ENCODE data around the gene SH3BP1. TPM values are rescaled to one million over a fixed set of nuclear protein-coding genes. Genes with fewer than 3 reads are reported as not detected.

Gene SH3BP1
- total and polyA plus RNA-seq, 2 of the 8 experiments (the other 6 are each of a cell fraction or from before 2014, with no cell fraction given), result 23.9 to 40.3 TPM

DNA sequence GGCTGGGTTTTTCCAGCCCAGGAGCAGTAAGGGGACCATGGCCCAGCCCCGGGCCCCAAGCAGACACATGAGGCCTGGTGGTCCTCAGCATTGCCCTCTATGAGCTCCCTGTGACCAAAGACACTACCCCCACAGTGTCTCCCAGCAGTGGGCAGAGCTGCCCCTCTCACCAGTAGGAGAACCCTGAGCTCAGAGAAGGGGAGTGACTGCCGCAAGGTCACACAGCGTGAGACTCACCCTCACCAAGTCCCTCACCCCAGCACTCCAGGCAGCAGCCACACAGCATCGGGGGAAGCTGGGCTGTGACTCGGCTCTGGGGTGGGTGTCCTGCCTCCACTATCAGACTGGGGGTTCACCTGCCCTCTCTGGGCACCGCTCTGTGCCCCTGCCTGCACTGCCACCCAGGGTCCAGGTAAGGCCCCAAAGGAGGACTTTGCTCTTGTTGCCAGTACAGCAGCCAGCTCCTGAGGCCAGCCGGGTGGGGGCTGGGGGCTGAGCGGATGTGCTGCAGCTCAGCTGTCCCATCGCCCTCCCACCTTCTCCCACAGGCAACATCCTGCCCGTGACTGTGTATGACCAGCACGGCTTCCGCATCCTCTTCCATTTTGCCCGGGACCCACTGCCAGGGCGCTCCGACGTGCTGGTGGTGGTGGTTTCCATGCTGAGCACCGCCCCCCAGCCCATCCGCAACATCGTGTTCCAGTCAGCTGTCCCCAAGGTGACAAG lies 7.9 kb upstream of the SH3BP1 start:
- Histone ChIP-seq H2AFZ (ENCODE audit: low read length) (no peak overlapping the region), H3K9me3 (ENCODE audit: insufficient read depth in 2 of 2, low read depth in 1 of 2, low read length in 1 of 2) (no peaks in the 10 kb centered on the region), H4K5ac (ENCODE audit: insufficient read length, low read depth, low read length) (no peak overlapping the region), H3K4me1 (replicated peaks in 1 of 4; ENCODE audit: control insufficient read depth in 3 of 4, insufficient read depth in 4 of 4, low read length in 3 of 4) (peaks cover 5 to 21% (median 17%) of the 10 kb centered on the region in 4 experiments), H2BK15ac (ENCODE audit: low read length) (no peak overlapping the region), H3K27me3 (replicated peaks in 1 of 4; ENCODE audit: control insufficient read depth in 3 of 4, extremely low read depth in 1 of 4, insufficient read depth in 3 of 4, low read length in 3 of 4) (no peaks in the 10 kb centered on the region), H3K36me3 (ENCODE audit: control insufficient read depth in 2 of 4, insufficient read depth in 4 of 4, low read length in 3 of 4) (no peaks in the 10 kb centered on the region; a peak in 2 of 8 replicates), H3K23me2 (ENCODE audit: low read depth, low read length) (no peaks in the 10 kb centered on the region), H3K9ac (replicated peaks in 1 of 4; ENCODE audit: extremely low read depth in 1 of 4, low read depth in 3 of 4, low read length in 3 of 4) (no peak overlapping the region), H3K14ac (ENCODE audit: insufficient read length) (no peak overlapping the region), H2AK5ac (ENCODE audit: low read depth, low read length) (no peak overlapping the region), H3K79me2 (ENCODE audit: control insufficient read depth in 1 of 2, insufficient read depth in 2 of 2, low read length in 2 of 2) (no peaks in the 10 kb centered on the region), H3K4ac (replicated peaks; ENCODE audit: insufficient read length, low read depth, low read length) (no peak overlapping the region), H3K79me1 (ENCODE audit: low read depth, low read length) (no peaks in the 10 kb centered on the region), H3K23ac (ENCODE audit: insufficient read length) (no peak overlapping the region), H2BK20ac (ENCODE audit: low read length) (no peak overlapping the region), H4K8ac (ENCODE audit: extremely low read depth, insufficient read depth, low read length) (no peak overlapping the region; the same call in 1 of the 2 replicates), H3K56ac (replicated peaks; ENCODE audit: insufficient read length, low read depth, low read length) (no peak overlapping the region), H3K27ac (ENCODE audit: low read depth, low read length) (no peak overlapping the region), H4K91ac (replicated peaks; ENCODE audit: insufficient read length, low read length) (no peak overlapping the region), H2BK120ac (replicated peaks; ENCODE audit: low read depth, low read length) (no peak overlapping the region), H4K20me1 (replicated peaks in 1 of 2; ENCODE audit: control insufficient read depth in 1 of 2, insufficient read depth in 2 of 2, low read length in 2 of 2) (peaks cover 0 to 2% of the 10 kb centered on the region in 2 experiments), H3K18ac (ENCODE audit: extremely low read depth, low read length) (no peak overlapping the region), H3K4me3 (ENCODE audit: extremely low read depth in 1 of 4, insufficient read depth in 2 of 4, low read depth in 3 of 4, low read length in 4 of 4) (no peak overlapping the region), H2BK12ac (ENCODE audit: low read depth, low read length) (no peak overlapping the region), H2BK5ac (ENCODE audit: low read depth, low read length) (peak overlapping the region; percentile 44; the same call in 1 of the 2 replicates), H3K4me2 (ENCODE audit: insufficient read depth in 1 of 2, low read depth in 2 of 2, low read length in 2 of 2) (no peak overlapping the region)
- ChIA-PET POLR2A (ENCODE audit: partially characterized antibody) (interaction anchor here (0.6 to 5.4 kb wide), 9 partner anchors 8 to 530 kb away, joined by 3 to 32 read pairs (median 5); partner anchors contain the start of gene GGA1), CTCF (ENCODE audit: partially characterized antibody) (interaction anchor here (0.6 to 11.1 kb wide), 10 partner anchors 8 to 148 kb away, joined by 3 to 140 read pairs (median 5); partner anchors contain the start of genes GGA1 and SH3BP1)
- FAIRE-seq (no peak), DNase-seq (ENCODE audit: low read depth in 1 of 2, low spot score in 2 of 2) (no peak)
- WGBS, 2 experiments (ENCODE audit: extremely low coverage in 1 of 2, insufficient coverage in 1 of 2, insufficient read length in 1 of 2, insufficient replicate concordance in 2 of 2, low coverage in 1 of 2, low lambda C conversion rate in 2 of 2, missing lambda C conversion rate in 1 of 2), result 94% methylated on average over 19 of the region's 19 CpGs; no CpG with 5 or more reads in 1 of the 2 experiments
- TF ChIP-seq CBX8 (IDR thresholded peaks at IDR 0.05; ENCODE audit: borderline replicate concordance, low read depth, low read length) (no peak), SIX5 (IDR thresholded peaks at IDR 0.05; ENCODE audit: low read depth, low read length) (no peak), SIN3A (conservative IDR thresholded peaks at IDR 0.05 in 1 of 2, IDR thresholded peaks at IDR 0.05 in 1 of 2; ENCODE audit: low read depth in 1 of 2, low read length in 2 of 2) (no peak), BRCA1 (IDR thresholded peaks at IDR 0.05; ENCODE audit: low read depth, low read length) (no peak), FOSL1 (IDR thresholded peaks at IDR 0.05; ENCODE audit: insufficient read depth, low read depth, low read length) (no peak), TAF7 (optimal IDR thresholded peaks at IDR 0.05; ENCODE audit: borderline replicate concordance, low read depth, low read length) (no peak), TAF1 (IDR thresholded peaks at IDR 0.05; ENCODE audit: low read depth, low read length) (no peak)
- TF ChIP-seq, protein P1, sequence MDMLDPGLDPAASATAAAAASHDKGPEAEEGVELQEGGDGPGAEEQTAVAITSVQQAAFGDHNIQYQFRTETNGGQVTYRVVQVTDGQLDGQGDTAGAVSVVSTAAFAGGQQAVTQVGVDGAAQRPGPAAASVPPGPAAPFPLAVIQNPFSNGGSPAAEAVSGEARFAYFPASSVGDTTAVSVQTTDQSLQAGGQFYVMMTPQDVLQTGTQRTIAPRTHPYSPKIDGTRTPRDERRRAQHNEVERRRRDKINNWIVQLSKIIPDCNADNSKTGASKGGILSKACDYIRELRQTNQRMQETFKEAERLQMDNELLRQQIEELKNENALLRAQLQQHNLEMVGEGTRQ (IDR thresholded peaks at IDR 0.05; ENCODE audit: low read length), result no peak
- TF ChIP-seq, protein P2, sequence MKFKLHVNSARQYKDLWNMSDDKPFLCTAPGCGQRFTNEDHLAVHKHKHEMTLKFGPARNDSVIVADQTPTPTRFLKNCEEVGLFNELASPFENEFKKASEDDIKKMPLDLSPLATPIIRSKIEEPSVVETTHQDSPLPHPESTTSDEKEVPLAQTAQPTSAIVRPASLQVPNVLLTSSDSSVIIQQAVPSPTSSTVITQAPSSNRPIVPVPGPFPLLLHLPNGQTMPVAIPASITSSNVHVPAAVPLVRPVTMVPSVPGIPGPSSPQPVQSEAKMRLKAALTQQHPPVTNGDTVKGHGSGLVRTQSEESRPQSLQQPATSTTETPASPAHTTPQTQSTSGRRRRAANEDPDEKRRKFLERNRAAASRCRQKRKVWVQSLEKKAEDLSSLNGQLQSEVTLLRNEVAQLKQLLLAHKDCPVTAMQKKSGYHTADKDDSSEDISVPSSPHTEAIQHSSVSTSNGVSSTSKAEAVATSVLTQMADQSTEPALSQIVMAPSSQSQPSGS (IDR thresholded peaks at IDR 0.05; ENCODE audit: low read length), result no peak

All from H1 (cell line).